Astrocyte (in vitro differentiated cells and primary cell): Measurements from ENCODE around the gene PSMG2.

Experiments used
- EZH2 ChIP-seq: IDR thresholded peaks from 2 replicates; pipeline ENCODE4 v1.6.1; 2012; ENCODE audit warnings: mild to moderate bottlenecking, low read length, inconsistent platforms; ENCODE audit not compliant: insufficient read depth
- TF ChIP-seq, protein P1 (sequence below): IDR thresholded peaks from 2 replicates; pipeline ENCODE4 v1.5.1; 2011; ENCODE audit warnings: low read depth, mild to moderate bottlenecking, inconsistent platforms, low read length, moderate library complexity; ENCODE audit not compliant: insufficient read depth

DNA sequence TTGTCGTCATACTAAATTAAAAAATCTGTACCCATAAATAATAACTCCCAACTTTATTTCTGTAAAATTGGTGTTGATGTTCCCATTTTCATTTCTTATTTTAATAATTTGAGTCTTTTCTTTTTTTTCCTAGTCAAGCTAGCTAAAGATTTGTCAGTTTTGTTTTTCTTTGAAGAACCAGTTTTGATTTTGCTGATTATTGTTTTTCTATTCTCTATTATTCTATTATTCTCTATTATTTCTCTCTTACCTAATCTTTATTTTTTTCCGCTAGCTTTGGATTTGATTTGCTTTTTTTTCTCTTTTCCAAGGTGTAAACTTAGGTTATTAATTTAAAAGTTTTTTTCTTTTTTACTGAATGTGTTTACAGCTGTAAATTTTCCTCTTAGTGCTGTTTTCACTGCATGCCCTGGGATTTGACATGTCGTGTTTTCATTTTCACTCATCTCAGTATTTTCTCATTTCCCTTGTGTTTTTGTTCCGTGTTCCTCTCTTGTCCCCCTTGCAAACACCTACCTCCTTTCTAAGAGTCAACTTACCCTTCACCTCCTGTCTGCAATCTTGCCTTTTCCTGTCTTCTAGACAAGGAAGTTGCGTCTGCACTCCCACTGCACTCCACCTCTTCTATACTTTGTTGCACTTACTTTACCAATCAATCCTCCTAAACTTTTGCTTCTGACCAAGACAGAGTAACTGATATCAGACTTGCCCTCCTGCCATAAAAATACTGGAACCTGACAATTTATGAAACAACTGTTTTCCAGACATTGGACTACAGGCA is 18.8 kb downstream of the PSMG2 start:
- TF ChIP-seq, protein P1, sequence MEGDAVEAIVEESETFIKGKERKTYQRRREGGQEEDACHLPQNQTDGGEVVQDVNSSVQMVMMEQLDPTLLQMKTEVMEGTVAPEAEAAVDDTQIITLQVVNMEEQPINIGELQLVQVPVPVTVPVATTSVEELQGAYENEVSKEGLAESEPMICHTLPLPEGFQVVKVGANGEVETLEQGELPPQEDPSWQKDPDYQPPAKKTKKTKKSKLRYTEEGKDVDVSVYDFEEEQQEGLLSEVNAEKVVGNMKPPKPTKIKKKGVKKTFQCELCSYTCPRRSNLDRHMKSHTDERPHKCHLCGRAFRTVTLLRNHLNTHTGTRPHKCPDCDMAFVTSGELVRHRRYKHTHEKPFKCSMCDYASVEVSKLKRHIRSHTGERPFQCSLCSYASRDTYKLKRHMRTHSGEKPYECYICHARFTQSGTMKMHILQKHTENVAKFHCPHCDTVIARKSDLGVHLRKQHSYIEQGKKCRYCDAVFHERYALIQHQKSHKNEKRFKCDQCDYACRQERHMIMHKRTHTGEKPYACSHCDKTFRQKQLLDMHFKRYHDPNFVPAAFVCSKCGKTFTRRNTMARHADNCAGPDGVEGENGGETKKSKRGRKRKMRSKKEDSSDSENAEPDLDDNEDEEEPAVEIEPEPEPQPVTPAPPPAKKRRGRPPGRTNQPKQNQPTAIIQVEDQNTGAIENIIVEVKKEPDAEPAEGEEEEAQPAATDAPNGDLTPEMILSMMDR = no peak
- no peak for TF ChIP-seq EZH2
